VCaP (cell line): ENCODE results near the gene ZNF254.
"Not testable (repeated sequence)": the region's sequence is repeated elsewhere in the genome, so short reads cannot be mapped to it uniquely, and the experiment has no call there.

Experiments used
- H3K27ac ChIP-seq: fragments of 450-650 bp; 2 replicates; pipeline ENCODE4 v1.5.1; 2017
- TF ChIP-seq, protein P1 (sequence below): fragments of 450-650 bp; conservative IDR thresholded peaks from 2 replicates; pipeline ENCODE4 v1.5.1; 2017; ENCODE audit warnings: mild to moderate bottlenecking, moderate library complexity

Gene ZNF254

DNA sequence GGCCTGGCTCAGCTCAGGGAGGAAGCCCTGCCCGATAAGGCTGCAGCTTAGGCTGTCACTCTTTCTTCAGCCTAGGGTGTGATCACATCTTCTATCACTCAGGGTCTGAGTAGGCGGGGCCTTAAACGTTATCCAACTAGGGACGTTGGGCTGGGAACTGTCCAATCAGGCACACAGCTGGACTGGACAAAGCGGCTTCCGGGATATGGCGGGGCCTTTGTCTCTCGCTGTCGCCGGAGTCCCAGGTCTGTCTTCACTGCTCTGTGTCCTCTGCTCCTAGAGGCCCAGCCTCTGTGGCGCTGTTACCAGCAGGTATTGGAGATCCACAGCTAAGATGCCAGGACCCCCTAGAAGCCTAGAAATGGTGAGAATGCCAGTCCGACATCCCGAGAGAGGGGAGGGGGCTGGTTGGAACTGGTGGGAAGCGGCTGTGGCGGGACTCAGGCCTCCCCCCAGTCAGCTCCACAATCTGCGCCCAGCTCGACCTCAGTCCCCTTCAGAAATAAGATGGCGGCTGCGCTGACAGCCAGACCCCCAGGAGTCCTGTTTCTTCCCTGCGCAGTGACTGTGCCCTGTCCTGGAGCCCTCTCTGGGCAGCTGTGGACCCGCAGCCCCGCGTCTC, at the start of gene ZNF254:
Gene ZNF254 (plus strand): TSS at position 214 of the 622 bp plus-strand sequence. CDS start 121 bp downstream, at position 335.
- H3K27ac ChIP-seq, result peak within 1 kb of the TSS; percentile 92
- TF ChIP-seq, protein P1, sequence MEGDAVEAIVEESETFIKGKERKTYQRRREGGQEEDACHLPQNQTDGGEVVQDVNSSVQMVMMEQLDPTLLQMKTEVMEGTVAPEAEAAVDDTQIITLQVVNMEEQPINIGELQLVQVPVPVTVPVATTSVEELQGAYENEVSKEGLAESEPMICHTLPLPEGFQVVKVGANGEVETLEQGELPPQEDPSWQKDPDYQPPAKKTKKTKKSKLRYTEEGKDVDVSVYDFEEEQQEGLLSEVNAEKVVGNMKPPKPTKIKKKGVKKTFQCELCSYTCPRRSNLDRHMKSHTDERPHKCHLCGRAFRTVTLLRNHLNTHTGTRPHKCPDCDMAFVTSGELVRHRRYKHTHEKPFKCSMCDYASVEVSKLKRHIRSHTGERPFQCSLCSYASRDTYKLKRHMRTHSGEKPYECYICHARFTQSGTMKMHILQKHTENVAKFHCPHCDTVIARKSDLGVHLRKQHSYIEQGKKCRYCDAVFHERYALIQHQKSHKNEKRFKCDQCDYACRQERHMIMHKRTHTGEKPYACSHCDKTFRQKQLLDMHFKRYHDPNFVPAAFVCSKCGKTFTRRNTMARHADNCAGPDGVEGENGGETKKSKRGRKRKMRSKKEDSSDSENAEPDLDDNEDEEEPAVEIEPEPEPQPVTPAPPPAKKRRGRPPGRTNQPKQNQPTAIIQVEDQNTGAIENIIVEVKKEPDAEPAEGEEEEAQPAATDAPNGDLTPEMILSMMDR, result no peak

DNA sequence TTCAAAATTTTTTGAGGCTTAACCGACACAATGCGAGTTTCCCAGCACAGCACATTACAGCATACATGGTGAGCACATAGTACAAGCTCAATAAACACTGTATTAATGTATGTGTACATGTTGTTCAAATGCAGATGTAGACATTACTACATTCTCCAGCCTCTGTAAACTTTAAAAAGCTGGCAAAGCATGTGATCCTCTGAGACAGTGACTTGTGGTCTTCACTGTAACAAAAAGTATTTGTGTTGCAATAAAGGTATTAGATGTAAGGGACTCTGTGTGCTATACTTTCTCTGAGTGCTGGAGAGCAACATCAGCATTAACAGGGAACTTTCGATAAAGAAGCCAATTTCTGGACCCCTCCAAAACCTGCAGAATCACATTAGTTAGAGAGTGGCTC, 46.4 kb upstream of the ZNF254 start:
- TF ChIP-seq, protein P1, result no peak
- H3K27ac ChIP-seq, result no peak overlapping the region

DNA sequence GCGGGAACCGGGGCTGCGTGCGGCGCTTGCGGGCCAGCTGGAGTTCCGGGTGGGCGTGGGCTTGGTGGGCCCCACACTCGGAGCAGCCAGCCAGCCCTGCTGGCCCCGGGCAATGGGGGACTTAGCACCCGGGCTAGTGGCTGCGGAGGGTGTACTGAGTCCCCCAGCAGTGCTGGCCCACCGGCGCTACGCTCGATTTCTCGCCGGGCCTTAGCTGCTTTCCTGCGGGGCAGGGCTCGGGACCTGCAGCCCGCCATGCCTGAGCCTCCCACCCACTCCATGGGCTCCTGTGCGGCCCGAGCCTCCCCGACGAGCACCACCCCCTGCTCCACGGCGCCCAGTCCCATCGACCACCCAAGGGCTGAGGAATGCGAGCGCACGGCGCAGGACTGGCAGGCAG, 45.7 kb upstream of the ZNF254 start:
- H3K27ac ChIP-seq, result not testable (repeated sequence)

DNA sequence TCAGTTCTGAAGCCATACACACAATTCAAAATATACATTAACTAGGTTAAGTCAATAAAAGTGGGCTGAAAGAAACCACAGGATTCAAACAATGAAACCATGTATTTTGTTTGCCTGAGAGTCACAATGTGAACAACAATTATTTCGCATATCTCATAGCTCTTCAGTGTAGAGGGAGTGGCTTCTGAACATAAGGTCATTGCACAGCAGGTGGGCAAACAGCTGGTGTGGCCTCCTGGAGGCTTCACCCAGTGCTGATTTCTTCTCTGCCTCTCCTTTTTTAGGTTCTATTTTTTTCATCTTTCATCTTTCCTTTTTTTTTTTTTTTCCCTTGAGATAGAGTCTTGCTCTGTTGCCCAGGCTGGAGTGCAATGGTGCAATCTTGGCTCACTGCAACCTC, 40.4 kb upstream of the ZNF254 start:
- H3K27ac ChIP-seq, result no peak overlapping the region
- TF ChIP-seq, protein P1, result no peak

DNA sequence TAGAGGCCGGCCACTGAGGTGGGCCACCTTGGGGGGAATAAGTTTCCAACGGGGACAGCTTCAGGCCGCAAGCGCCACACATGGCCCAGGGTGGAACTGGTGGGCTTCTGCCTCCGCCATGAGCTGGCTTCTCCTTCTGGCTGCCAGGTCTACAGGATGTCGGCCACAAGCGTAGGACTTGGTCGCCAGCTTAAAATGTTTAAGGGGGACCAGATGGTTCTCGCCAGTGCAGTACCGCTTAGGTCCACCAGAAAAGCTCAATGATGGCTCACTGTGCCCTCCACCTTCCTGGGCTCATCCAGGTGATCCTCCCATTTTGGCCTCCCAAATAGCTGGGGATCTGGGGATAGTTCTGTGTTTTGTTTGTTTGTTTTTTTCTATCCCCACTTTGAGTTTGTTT, 38.7 kb upstream of the ZNF254 start:
- TF ChIP-seq, protein P1, result no peak; the same call in 1 of the 2 replicates
- no peak overlapping the region for H3K27ac ChIP-seq

DNA sequence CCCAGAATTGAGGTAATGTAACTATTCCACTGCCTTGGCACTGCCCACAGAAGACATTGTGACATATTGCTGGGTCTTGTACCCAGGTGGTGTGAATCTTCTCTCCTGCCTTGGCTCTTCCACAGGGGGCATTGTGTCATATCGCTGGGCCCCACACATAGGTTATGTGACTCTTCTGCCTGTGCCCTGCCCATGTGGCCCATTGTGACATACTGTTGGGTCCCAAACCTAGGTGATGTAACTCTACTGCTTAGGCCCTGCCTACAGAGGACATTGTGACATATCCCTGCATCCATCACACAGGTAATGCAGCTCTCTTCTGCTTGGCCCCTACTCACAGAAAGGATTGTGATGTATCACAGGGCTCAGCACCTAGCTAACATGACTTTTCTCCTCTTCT, 37.5 kb upstream of the ZNF254 start:
- TF ChIP-seq, protein P1, result no peak
- no peak overlapping the region for H3K27ac ChIP-seq

DNA sequence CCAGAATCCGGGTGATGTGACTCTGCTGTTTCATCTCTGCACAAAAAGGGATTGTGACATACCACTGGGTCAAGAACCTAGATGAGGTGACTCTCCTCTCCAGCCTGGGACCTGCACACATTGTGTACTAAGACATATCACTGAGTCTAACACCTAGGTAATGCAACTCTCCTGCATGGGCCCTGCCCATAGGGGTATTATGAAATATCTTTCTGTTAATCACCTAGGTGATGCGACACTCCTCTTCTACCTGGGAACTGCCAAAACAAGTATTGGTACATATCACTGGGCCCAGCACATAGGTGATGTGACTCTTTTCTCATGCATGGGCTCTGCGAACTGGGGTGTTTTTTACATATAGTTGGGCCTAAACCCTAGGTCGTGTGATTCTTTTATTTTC, 35.5 kb upstream of the ZNF254 start:
- no peak overlapping the region for H3K27ac ChIP-seq
- TF ChIP-seq, protein P1, result no peak

DNA sequence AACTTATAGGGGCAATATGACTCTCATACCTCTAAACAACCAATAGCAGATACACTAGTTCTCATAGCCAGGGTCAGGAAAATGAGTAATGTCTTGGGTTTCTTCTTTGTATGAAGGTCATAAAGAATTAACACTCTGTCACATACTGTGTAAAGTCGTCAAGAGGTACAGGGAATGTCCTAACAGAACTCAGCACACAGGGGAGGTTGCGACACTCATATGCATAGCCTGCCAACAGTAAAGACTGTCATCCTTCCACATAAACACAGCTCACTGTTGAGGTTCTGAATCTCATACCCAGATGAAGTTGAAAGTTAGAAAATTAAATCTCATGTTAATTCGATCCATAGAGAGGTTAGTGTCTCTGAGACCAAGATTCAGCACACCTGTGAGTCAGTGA, 34.2 kb upstream of the ZNF254 start:
- no peak overlapping the region for H3K27ac ChIP-seq
- TF ChIP-seq, protein P1, result no peak
